ENCODE measurements around the gene SARDH.

DNA sequence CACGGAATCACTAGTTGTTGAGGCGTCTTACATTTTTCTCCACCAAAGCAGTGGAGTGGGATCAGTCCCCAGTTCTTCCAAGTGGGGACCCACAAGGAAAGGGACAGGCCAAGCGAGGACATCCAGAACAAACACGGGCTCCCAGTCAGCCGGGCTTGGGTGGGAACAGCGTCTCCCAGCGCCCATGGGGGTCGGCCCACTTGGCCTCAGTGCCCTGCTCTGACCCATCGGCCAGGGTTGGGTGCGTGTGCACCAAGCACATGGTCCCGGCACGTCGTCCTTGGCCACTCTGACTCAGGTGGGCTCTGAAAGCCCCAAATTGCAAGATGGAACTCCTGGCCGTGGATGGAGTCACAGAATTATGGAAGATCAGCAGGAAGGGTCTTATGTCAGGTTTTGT, 64.1 kb downstream of the SARDH start:
- TF ChIP-seq, protein P1, sequence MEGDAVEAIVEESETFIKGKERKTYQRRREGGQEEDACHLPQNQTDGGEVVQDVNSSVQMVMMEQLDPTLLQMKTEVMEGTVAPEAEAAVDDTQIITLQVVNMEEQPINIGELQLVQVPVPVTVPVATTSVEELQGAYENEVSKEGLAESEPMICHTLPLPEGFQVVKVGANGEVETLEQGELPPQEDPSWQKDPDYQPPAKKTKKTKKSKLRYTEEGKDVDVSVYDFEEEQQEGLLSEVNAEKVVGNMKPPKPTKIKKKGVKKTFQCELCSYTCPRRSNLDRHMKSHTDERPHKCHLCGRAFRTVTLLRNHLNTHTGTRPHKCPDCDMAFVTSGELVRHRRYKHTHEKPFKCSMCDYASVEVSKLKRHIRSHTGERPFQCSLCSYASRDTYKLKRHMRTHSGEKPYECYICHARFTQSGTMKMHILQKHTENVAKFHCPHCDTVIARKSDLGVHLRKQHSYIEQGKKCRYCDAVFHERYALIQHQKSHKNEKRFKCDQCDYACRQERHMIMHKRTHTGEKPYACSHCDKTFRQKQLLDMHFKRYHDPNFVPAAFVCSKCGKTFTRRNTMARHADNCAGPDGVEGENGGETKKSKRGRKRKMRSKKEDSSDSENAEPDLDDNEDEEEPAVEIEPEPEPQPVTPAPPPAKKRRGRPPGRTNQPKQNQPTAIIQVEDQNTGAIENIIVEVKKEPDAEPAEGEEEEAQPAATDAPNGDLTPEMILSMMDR (IDR thresholded peaks at IDR 0.05; ENCODE audit: borderline replicate concordance, extremely low read depth, low read length, poor library complexity, severe bottlenecking): no peak
- no peak for TF ChIP-seq EZH2 (IDR thresholded peaks at IDR 0.05; ENCODE audit: borderline replicate concordance, low read depth, low read length, severe bottlenecking)
